Measurements from ENCODE around the gene RRP12.

DNA sequence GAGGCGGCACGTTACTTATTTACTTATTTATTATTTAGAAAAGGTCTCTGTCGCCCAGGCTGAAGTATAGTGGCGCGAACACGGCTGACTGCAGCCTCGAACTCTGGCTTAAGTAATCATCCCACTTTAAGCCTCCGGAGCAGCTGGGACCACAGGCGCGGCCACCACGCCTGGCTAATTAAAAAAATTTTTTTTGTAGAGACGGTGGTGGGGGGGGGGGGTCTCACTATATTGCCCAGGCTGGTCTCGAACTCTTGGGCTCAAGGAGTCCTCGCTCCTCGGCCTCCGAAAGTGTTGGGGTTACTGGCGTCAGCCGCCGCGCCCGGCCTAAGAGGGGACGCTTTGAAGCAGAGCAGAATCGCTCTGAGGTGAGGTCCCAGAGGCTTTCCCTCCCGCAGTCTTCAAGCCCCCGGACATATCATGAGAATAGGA lies 65.9 kb downstream of the RRP12 start:
- TF ChIP-seq, protein P1, sequence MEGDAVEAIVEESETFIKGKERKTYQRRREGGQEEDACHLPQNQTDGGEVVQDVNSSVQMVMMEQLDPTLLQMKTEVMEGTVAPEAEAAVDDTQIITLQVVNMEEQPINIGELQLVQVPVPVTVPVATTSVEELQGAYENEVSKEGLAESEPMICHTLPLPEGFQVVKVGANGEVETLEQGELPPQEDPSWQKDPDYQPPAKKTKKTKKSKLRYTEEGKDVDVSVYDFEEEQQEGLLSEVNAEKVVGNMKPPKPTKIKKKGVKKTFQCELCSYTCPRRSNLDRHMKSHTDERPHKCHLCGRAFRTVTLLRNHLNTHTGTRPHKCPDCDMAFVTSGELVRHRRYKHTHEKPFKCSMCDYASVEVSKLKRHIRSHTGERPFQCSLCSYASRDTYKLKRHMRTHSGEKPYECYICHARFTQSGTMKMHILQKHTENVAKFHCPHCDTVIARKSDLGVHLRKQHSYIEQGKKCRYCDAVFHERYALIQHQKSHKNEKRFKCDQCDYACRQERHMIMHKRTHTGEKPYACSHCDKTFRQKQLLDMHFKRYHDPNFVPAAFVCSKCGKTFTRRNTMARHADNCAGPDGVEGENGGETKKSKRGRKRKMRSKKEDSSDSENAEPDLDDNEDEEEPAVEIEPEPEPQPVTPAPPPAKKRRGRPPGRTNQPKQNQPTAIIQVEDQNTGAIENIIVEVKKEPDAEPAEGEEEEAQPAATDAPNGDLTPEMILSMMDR (IDR thresholded peaks at IDR 0.05), result no peak
- TF ChIP-seq POLR2A (IDR thresholded peaks at IDR 0.05), result no peak
